GM18951 (cell line): ENCODE measurements around the gene MAP4K1.

Source experiments
- POLR2A ChIP-seq: IDR thresholded peaks from 4 replicates; pipeline ENCODE4 v1.6.1; 2011; ENCODE audit warnings: mild to moderate bottlenecking; ENCODE audit not compliant: insufficient read length, insufficient read depth; ENCODE audit errors: extremely low read depth
- in situ Hi-C: fragments of 300-500 bp; cut with MboI; formaldehyde crosslinking; loops from one replicate; pipeline ENCODE4 v1.12.0; 2022; ENCODE audit warnings: low sequenced_read_pairs, mixed read lengths, inconsistent platforms; ENCODE audit not compliant: unreplicated experiment

Gene MAP4K1

GRCh38 chr19:38547421-38547820 lies 70.3 kb downstream of the MAP4K1 start:
- in situ Hi-C loops = loop anchor here (5.0 to 10.0 kb wide), 2 partner anchors 85 to 387 kb away; partner anchors contain the start of genes MRPS12 and SARS2
- TF ChIP-seq POLR2A = no peak

GRCh38 chr19:38545596-38545995 lies 72.2 kb downstream of the MAP4K1 start:
- TF ChIP-seq POLR2A = no peak
- in situ Hi-C loops = loop anchor here (5.0 to 10.0 kb wide), 2 partner anchors 87 to 389 kb away; partner anchors contain the start of genes MRPS12 and SARS2

GRCh38 chr19:38544569-38545315 lies 73.0 kb downstream of the MAP4K1 start:
- in situ Hi-C loops = loop anchor here (5.0 to 10.0 kb wide), 2 partner anchors 88 to 390 kb away; partner anchors contain the start of genes MRPS12 and SARS2
- no peak for TF ChIP-seq POLR2A

GRCh38 chr19:38543807-38544568 lies 73.8 kb downstream of the MAP4K1 start:
- in situ Hi-C loops = loop anchor here (10.0 kb wide), 1 partner anchor 391 kb away; the partner anchor contains the start of genes MRPS12 and SARS2
- no peak for TF ChIP-seq POLR2A

GRCh38 chr19:38543286-38543806 lies 74.4 kb downstream of the MAP4K1 start:
- in situ Hi-C loops = loop anchor here (10.0 kb wide), 1 partner anchor 391 kb away; the partner anchor contains the start of genes MRPS12 and SARS2
- TF ChIP-seq POLR2A = no peak

GRCh38 chr19:38542040-38542439 lies 75.7 kb downstream of the MAP4K1 start:
- in situ Hi-C loops = loop anchor here (10.0 kb wide), 1 partner anchor 393 kb away; the partner anchor contains the start of genes MRPS12 and SARS2
- TF ChIP-seq POLR2A = no peak

GRCh38 chr19:38539751-38540150 lies 78.0 kb downstream of the MAP4K1 start:
- in situ Hi-C loops = loop anchor here (10.0 kb wide), 1 partner anchor 395 kb away; the partner anchor contains the start of genes MRPS12 and SARS2

GRCh38 chr19:38538793-38539528 lies 78.8 kb downstream of the MAP4K1 start:
- TF ChIP-seq POLR2A = no peak
- in situ Hi-C loops = no loop called here

More at GRCh38 chr19:38539751-38540150, 78.0 kb downstream of the MAP4K1 start:
- TF ChIP-seq POLR2A = no peak

- in situ Hi-C loops = no loop called here
These were observed 79.4 kb downstream of the MAP4K1 start for GRCh38 chr19:38538386-38538785.

More at GRCh38 chr19:38538386-38538785, 79.4 kb downstream of the MAP4K1 start:
- no peak for TF ChIP-seq POLR2A
